Measurements from ENCODE around the gene TAF11L10.
"Not testable (repeated sequence)": the region's sequence is repeated elsewhere in the genome, so short reads cannot be mapped to it uniquely, and the experiment has no call there.

TAF11L10 gene
- 0 reads per million in 18 experiments for total RNA-seq

- DNase-seq: not testable (repeated sequence)
Observed at GRCh38 chr5:17597728-17598127, at the start of gene TAF11L10. TSS of gene TAF11L10 (minus strand) at chr5:17597828.

GRCh38 chr5:17634160-17634559 lies 36.5 kb upstream of the TAF11L10 start, which contains the start of gene TAF11L14:
TSS of gene TAF11L14 (plus strand) at chr5:17634460.
- DNase-seq: no peak

- not testable (repeated sequence) for DNase-seq
Observed at GRCh38 chr5:17631788-17632187, 34.2 kb upstream of the TAF11L10 start, which contains the start of gene TAF11L13. TSS of gene TAF11L13 (plus strand) at chr5:17632088.

- DNase-seq: no peak
Observed at GRCh38 chr5:17625686-17626085, 28.1 kb upstream of the TAF11L10 start.

GRCh38 chr5:17620627-17621026 lies 23.0 kb upstream of the TAF11L10 start:
- no peak for DNase-seq

- DNase-seq: no peak
Observed at GRCh38 chr5:17619354-17619753, 21.7 kb upstream of the TAF11L10 start.

- DNase-seq: no peak
Observed at GRCh38 chr5:17614872-17615605, 17.4 kb upstream of the TAF11L10 start.

- DNase-seq: not testable (repeated sequence)
Observed at GRCh38 chr5:17610092-17610491, 12.5 kb upstream of the TAF11L10 start, which contains the start of gene TAF11L12. TSS of gene TAF11L12 (plus strand) at chr5:17610392.

- DNase-seq: not testable (repeated sequence)
Observed at GRCh38 chr5:17607461-17607860, 9.8 kb upstream of the TAF11L10 start.

GRCh38 chr5:17604951-17605350 lies 7.3 kb upstream of the TAF11L10 start:
- DNase-seq: no peak

GRCh38 chr5:17603880-17604279 lies 6.3 kb upstream of the TAF11L10 start, which contains the start of gene TAF11L11:
TSS of gene TAF11L11 (plus strand) at chr5:17604183.
- not testable (repeated sequence) for DNase-seq

GRCh38 chr5:17594255-17594654 lies 3.4 kb downstream of the TAF11L10 start, which contains the start of gene TAF11L9:
TSS of gene TAF11L9 (minus strand) at chr5:17594394.
- not testable (repeated sequence) for DNase-seq

GRCh38 chr5:17590860-17591259 lies 6.8 kb downstream of the TAF11L10 start, which contains the start of gene TAF11L8:
TSS of gene TAF11L8 (minus strand) at chr5:17590960.
- not testable (repeated sequence) for DNase-seq

GRCh38 chr5:17585658-17586057 lies 12.0 kb downstream of the TAF11L10 start, which contains the start of gene TAF11L7:
TSS of gene TAF11L7 (minus strand) at chr5:17585758.
- not testable (repeated sequence) for DNase-seq

All from inflammatory macrophage (primary cell).